Activated effector memory CD4-positive, alpha-beta T cell treated with Interleukin-2 at 50 U/mL for 16 hours (primary cell): ENCODE results near the gene TTC34.
"Not testable (repeated sequence)": the region's sequence is repeated elsewhere in the genome, so short reads cannot be mapped to it uniquely, and the experiment has no call there.

ENCODE experiments used
- DNase-seq: peaks from one replicate; pipeline ENCODE4 v3.0.0-alpha.2; 2020

The TTC34 gene

DNA sequence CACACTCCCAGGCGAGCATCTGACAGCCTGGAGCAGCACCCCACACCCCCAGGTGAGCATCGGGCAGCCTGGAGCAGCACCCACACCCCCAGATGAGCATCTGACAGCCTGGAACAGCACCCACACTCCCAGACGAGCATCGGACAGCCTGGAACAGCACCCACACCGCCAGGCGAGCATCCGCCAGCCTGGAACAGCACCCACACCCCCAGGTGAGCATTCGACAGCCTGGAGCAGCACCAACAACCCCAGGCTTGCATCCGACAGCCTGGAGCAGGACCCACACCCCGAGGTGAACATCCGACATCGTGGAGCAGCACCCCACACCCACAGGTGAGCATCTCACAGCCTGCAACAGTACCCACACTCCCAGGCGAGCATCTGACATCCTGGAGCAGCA lies 42.1 kb downstream of the TTC34 start:
- DNase-seq = not testable (repeated sequence)

DNA sequence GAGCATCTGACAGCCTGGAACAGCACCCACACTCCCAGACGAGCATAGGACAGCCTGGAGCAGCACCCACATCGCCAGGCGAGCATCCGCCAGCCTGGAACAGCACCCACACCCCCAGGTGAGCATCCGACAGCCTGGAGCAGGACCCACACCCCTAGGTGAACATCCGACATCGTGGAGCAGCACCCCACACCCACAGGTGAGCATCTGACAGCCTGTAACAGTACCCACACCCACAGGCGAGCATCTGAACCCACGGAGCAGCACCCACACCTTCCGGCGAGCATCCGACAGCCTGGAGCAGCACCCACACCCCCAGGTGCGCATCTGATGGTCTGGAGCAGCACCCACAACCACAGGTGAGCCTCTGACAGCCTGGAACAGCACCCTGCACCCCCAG lies 44.0 kb downstream of the TTC34 start:
- not testable (repeated sequence) for DNase-seq

GRCh38 chr1:2755426-2755825 lies 46.1 kb downstream of the TTC34 start:
- not testable (repeated sequence) for DNase-seq

GRCh38 chr1:2754597-2754996 lies 46.9 kb downstream of the TTC34 start:
- not testable (repeated sequence) for DNase-seq

DNA sequence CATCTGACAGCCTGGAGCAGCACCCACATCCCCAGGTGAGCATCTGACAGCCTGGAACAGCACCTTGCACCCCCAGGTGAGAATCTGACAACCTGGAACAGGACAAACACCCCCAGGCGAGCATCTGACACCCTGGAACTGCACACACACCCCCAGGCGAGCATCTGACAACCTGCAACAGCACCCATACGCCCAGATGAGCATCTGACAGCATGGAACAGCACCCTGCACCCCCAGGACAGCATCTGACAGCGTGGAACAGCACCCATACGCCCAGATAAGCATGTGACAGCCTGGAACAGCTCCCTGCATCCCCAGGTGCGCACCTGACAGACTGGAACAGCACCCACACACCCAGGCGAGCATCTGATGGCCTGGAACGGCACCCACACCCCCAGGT lies 49.0 kb downstream of the TTC34 start:
- not testable (repeated sequence) for DNase-seq

DNA sequence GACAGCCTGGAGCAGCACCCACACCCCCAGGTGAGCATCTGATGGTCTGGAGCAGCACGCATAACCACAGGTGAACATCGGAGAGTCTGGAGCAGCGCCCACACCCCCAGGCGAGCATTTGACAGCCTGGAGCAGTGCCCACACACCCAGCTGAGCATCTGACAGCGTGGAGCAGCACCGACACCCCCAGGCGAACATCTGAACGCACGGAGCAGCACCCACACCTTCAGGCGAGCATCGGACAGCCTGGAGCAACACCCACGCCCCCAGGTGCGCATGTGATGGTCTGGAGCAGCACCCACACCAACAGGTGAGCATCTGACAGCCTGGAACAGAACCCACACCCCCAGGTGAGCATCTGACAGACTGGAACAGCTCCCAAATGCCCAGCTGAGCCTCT lies 49.6 kb downstream of the TTC34 start:
- DNase-seq = not testable (repeated sequence)

GRCh38 chr1:2750766-2751730 lies 50.4 kb downstream of the TTC34 start:
- DNase-seq = not testable (repeated sequence)

- not testable (repeated sequence) for DNase-seq
Measured at GRCh38 chr1:2750041-2750680, 51.3 kb downstream of the TTC34 start.

GRCh38 chr1:2748626-2749025 lies 52.9 kb downstream of the TTC34 start:
- DNase-seq = not testable (repeated sequence)

GRCh38 chr1:2694796-2695195 lies 106.7 kb downstream of the TTC34 start:
- DNase-seq = not testable (repeated sequence)

- not testable (repeated sequence) for DNase-seq
Measured at GRCh38 chr1:2690180-2690579, 111.3 kb downstream of the TTC34 start.

DNA sequence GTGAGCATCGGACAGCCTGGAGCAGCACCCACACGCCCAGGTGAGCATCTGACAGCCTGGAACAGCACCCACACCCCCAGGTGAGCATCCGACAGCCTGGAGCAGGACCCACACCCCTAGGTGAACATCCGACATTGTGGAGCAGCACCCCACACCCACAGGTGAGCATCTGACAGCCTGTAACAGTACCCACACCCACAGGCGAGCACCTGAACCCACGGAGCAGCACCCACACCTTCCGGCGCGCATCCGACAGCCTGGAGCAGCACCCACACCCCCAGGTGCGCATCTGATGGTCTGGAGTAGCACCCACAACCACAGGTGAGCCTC lies 113.2 kb downstream of the TTC34 start:
- not testable (repeated sequence) for DNase-seq

- DNase-seq = not testable (repeated sequence)
Measured at GRCh38 chr1:2687638-2688335, 113.7 kb downstream of the TTC34 start.

GRCh38 chr1:2687174-2687591 lies 114.3 kb downstream of the TTC34 start:
- not testable (repeated sequence) for DNase-seq

- not testable (repeated sequence) for DNase-seq
Measured at GRCh38 chr1:2686091-2686863, 115.2 kb downstream of the TTC34 start.

GRCh38 chr1:2685671-2686070 lies 115.8 kb downstream of the TTC34 start:
- DNase-seq = not testable (repeated sequence)

DNA sequence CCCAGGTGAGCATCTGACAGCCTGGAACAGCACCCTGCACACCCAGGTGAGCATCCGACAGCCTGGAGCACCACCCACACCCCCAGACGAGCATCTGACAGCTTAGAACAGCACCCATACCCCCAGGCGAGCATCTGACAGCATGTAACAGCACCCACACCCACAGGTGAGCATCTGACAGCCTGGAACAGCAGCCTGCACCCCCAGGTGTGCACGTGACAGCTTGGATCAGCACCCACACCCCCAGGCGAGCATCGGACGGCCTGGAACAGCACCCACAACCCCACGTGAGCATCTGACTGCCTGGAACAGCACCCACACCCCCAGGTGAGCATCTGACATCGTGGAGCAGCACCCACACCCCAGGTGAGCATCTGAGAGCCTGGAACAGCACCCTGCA lies 116.6 kb downstream of the TTC34 start:
- not testable (repeated sequence) for DNase-seq

- not testable (repeated sequence) for DNase-seq
Measured at GRCh38 chr1:2684000-2684399, 117.5 kb downstream of the TTC34 start.

DNA sequence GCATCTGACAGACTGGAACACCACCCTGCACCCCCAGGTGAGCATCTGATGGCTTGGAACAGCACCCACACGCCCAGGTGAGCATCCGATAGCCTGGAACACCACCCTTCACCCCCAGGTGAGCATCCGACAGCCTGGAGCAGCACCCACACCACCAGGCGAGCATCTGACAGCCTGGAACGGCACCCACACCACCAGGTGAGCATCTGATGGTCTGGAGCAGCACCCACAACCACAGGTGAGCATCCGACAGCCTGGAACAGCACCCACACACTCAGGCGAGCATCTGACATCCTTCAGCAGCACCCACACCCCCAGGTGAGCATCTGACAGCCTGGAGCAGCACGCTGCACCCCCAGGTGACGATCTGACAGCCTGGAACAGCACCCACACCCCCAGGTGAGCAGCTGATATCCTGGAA lies 118.2 kb downstream of the TTC34 start:
- not testable (repeated sequence) for DNase-seq

DNA sequence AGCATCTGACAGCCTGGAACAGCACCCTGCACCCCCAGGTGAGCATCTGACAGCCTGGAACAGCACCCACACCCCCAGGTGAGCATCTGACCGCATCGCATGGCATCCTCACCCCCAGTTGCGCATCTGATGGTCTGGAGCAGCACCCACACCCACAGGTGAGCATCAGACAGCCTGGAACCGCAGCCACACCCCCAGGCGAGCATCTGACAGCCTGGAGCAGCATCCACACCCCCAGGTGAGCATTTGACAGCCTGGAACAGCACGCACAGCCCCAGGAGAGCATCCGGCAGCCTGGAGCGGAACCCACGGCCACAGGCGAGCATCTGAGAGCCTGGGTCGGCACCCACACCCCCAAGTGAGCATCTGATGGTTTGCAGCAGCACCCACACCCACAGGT lies 118.6 kb downstream of the TTC34 start:
- not testable (repeated sequence) for DNase-seq

DNA sequence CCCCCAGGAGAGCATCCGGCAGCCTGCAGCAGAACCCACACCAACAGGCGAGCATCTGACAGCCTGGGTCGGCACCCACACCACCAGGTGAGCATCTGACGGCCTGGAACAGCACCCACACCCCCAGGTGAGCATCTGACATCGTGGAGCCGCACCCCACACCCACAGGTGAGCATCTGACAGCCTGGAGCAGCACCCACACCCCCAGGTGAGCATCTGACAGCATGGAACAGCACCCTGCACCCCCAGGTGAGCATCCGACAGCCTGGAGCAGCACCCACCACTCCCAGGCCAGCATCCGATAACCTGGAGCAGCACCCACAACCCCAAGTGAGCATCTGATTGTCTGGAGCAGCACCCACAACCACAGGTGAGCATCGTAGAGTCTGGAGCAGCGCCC lies 124.8 kb downstream of the TTC34 start:
- DNase-seq = not testable (repeated sequence)

DNA sequence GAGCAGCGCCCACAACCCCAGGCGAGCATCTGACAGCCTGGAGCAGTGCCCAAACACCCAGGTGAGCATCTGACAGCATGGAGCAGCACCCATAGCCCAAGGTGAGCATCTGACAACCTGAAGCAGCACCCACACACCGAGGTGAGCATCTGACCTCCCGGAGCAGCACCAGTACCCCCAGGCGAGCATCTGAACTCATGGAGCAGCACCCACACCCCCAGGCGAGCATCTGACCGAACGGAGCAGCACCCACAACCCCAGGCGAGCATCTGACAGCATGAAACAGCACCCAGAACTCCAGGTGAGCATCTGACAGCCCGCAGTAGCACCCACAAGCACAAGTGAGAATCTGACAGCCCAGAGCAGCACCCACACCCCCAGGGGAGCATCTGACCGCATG lies 129.8 kb downstream of the TTC34 start:
- DNase-seq = not testable (repeated sequence)
